NCI-H2196 treated with DMSO at 0.1 percent for 48 hours (cell line): ENCODE results near the gene CTSE.

Experiments used
- DNase-seq: peaks from one replicate; lab custom pipeline; 2025; ENCODE audit not compliant: unreplicated experiment; lab: John Stamatoyannopoulos, UW

CTSE gene

GRCh38 chr1:206050655-206051235, 27.1 kb upstream of the CTSE start:
- DNase-seq: peak; percentile 51

- DNase-seq: no peak
These were observed 26.4 kb upstream of the CTSE start for GRCh38 chr1:206049919-206050600.

- no peak for DNase-seq
These were observed 25.6 kb upstream of the CTSE start for GRCh38 chr1:206049293-206049692.

- DNase-seq: no peak
These were observed 24.9 kb upstream of the CTSE start for GRCh38 chr1:206048582-206048981.

- DNase-seq: no peak
These were observed 23.6 kb upstream of the CTSE start for GRCh38 chr1:206047271-206047670.

GRCh38 chr1:206041640-206042039, 17.9 kb upstream of the CTSE start:
- DNase-seq: no peak

- no peak for DNase-seq
These were observed 16.6 kb upstream of the CTSE start for GRCh38 chr1:206040328-206040727.

- no peak for DNase-seq
These were observed 15.6 kb upstream of the CTSE start for GRCh38 chr1:206039046-206039973.

- no peak for DNase-seq
These were observed 13.9 kb upstream of the CTSE start for GRCh38 chr1:206037581-206037980.

- DNase-seq: peak; percentile 4
These were observed 13.2 kb upstream of the CTSE start for GRCh38 chr1:206036663-206037455.

- DNase-seq: peak; percentile 17
These were observed 11.3 kb upstream of the CTSE start for GRCh38 chr1:206035027-206035426.

- DNase-seq: no peak
These were observed 8.9 kb upstream of the CTSE start for GRCh38 chr1:206032380-206033140.

- DNase-seq: peak; percentile 79
These were observed 7.0 kb upstream of the CTSE start for GRCh38 chr1:206030714-206031113.

GRCh38 chr1:206030191-206030590, 6.5 kb upstream of the CTSE start:
- DNase-seq: no peak

- no peak for DNase-seq
These were observed 5.8 kb upstream of the CTSE start for GRCh38 chr1:206029484-206029883.

GRCh38 chr1:206025283-206025820, 1.7 kb upstream of the CTSE start:
- DNase-seq: no peak

GRCh38 chr1:206022766-206023165, 929 bp downstream of the CTSE start:
- DNase-seq: no peak

- no peak for DNase-seq
These were observed 1.9 kb downstream of the CTSE start for GRCh38 chr1:206021626-206022365.

GRCh38 chr1:206021008-206021625, 2.6 kb downstream of the CTSE start:
- no peak for DNase-seq
